ENCODE data around the gene NPRL2. TPM values are rescaled to one million over a fixed set of nuclear protein-coding genes. Genes with fewer than 3 reads are reported as not detected.

The NPRL2 gene
- total RNA-seq, 1 donor from 2014 or later, result 30.4 TPM

- peaks cover 18% of the 10 kb centered on the region for H3K4me1 Mint-ChIP-seq (ENCODE audit: low read depth, unreplicated experiment)
- TF ChIP-seq, protein P1, sequence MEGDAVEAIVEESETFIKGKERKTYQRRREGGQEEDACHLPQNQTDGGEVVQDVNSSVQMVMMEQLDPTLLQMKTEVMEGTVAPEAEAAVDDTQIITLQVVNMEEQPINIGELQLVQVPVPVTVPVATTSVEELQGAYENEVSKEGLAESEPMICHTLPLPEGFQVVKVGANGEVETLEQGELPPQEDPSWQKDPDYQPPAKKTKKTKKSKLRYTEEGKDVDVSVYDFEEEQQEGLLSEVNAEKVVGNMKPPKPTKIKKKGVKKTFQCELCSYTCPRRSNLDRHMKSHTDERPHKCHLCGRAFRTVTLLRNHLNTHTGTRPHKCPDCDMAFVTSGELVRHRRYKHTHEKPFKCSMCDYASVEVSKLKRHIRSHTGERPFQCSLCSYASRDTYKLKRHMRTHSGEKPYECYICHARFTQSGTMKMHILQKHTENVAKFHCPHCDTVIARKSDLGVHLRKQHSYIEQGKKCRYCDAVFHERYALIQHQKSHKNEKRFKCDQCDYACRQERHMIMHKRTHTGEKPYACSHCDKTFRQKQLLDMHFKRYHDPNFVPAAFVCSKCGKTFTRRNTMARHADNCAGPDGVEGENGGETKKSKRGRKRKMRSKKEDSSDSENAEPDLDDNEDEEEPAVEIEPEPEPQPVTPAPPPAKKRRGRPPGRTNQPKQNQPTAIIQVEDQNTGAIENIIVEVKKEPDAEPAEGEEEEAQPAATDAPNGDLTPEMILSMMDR (IDR thresholded peaks at IDR 0.05; ENCODE audit: partially characterized antibody, unreplicated experiment), result no peak
- no peaks in the 10 kb centered on the region for H3K36me3 Mint-ChIP-seq (ENCODE audit: unreplicated experiment)
- H3K9me3 Mint-ChIP-seq (ENCODE audit: unreplicated experiment), result peaks cover 6% of the 10 kb centered on the region
- H3K27ac Mint-ChIP-seq (ENCODE audit: unreplicated experiment), result no peak overlapping the region
- H3K4me3 Mint-ChIP-seq (ENCODE audit: unreplicated experiment), result peak overlapping the region; percentile 38
- DNase-seq, result no peak
- H3K27me3 Mint-ChIP-seq (ENCODE audit: unreplicated experiment), result peaks cover 8% of the 10 kb centered on the region
Measured at GRCh38 chr3:50323092-50323600, 27.4 kb downstream of the NPRL2 start.

DNA sequence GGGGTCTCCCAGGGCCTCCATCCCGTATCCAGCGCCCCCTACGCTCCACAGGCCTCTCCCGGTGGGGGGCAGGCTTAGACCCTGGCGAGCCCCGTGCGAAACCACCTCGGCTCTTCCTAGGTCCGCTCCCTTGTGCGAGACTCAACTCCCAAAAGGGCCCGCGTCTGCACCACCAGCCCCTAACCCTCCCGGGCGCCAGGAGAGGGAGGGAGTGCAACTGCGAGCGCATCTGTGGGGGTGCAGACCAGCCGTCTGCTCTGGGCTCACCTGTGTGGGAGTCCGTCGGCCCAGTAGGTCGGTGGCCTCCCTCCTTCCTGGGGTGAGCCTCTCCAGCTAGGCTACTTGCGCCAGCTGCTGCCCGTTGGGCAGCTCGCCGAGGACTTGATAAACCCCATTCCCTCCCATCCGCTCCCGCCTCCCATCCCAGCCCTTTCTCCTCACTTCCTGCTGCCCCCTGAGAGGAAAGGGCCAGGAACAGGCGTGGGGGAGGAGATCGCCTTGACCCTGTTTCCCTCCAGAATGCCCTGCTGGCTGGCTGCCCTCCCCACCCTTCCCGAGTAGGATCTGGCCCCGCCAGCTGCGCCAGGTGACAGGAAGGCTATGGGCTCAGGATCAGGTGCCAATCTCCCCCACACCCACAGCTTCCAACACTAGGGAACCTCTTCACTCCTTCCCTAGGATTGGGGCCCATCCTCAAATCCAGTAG, 28.0 kb downstream of the NPRL2 start, which contains the start of gene HYAL2:
HYAL2 (minus strand) TSS at position 360 of the 706 bp plus-strand sequence. CDS start 2,256 bp downstream, outside the sequence.
- no peak for DNase-seq
- H3K36me3 Mint-ChIP-seq (ENCODE audit: unreplicated experiment), result no peaks in the 10 kb centered on the region
- H3K9me3 Mint-ChIP-seq (ENCODE audit: unreplicated experiment), result peaks cover 6% of the 10 kb centered on the region
- peaks cover 18% of the 10 kb centered on the region for H3K4me1 Mint-ChIP-seq (ENCODE audit: low read depth, unreplicated experiment)
- TF ChIP-seq, protein P1 (IDR thresholded peaks at IDR 0.05; ENCODE audit: partially characterized antibody, unreplicated experiment), result no peak
- H3K27me3 Mint-ChIP-seq (ENCODE audit: unreplicated experiment), result peaks cover 8% of the 10 kb centered on the region
- H3K27ac Mint-ChIP-seq (ENCODE audit: unreplicated experiment), result peak within 1 kb of the TSS; percentile 95
- peak within 1 kb of the TSS; percentile 82 for H3K4me3 Mint-ChIP-seq (ENCODE audit: unreplicated experiment)

DNA sequence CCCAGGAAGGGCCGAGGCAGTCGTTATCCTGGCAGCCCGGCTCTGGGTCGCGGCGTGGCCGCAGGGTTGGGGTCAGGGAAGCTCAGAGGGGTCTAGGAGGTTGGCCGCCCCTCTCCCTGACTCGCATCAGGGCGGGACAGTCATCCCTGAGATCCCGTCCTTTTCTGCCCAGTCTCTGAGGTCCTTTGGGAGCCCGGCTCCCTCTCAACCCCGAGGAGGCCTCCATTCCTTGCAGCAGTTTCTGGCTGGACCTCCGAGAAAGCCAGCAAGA, 28.5 kb downstream of the NPRL2 start:
- Mint-ChIP-seq H3K9me3 (ENCODE audit: unreplicated experiment) (peaks cover 6% of the 10 kb centered on the region), H3K4me3 (ENCODE audit: unreplicated experiment) (peak overlapping the region; percentile 34), H3K4me1 (ENCODE audit: low read depth, unreplicated experiment) (peaks cover 16% of the 10 kb centered on the region), H3K36me3 (ENCODE audit: unreplicated experiment) (no peaks in the 10 kb centered on the region), H3K27me3 (ENCODE audit: unreplicated experiment) (peaks cover 8% of the 10 kb centered on the region), H3K27ac (ENCODE audit: unreplicated experiment) (peak overlapping the region; percentile 95)
- TF ChIP-seq, protein P1 (IDR thresholded peaks at IDR 0.05; ENCODE audit: partially characterized antibody, unreplicated experiment), result no peak
- DNase-seq, result no peak

DNA sequence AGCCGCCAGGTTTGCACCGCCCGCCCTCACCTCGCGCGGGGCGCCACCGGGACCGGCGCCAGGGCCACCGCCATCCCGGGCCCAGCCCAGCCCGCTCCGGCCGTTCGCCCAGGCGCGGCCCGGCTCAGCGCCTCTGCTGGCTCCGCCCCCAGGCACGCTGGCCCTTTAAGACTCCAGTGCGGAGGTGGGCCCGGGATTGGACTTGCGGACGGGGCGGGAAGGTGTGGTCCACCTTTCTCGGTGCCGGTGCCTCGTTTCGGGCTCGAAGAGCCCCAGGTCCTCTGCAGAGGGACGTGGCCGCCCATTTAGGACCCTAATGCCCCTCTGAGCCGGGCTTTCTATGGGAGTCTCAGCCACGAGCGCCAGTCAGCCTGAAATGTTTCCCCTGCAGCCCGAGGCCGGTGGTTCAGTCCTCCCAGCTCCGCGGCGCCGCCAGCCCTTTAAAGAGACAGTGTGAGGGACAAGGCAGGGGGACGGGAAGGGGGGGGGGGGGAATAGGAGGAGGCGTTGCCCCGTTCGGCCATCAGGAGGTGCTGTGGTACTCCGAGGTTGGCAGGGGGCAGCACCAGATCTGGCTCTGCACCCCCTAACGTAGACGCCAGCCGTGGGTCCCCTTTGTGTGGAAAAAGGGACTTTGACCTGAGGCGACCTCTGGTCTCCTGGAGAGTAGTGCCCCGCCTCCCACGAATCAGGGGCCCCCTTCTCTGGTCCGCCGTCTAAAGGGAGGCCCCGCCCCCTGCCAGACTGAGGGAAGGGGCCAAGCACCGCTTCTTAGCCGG, 29.1 kb downstream of the NPRL2 start:
- H3K36me3 Mint-ChIP-seq (ENCODE audit: unreplicated experiment), result no peaks in the 10 kb centered on the region
- H3K9me3 Mint-ChIP-seq (ENCODE audit: unreplicated experiment), result peaks cover 6% of the 10 kb centered on the region
- H3K4me3 Mint-ChIP-seq (ENCODE audit: unreplicated experiment), result peak overlapping the region; percentile 82
- TF ChIP-seq, protein P1 (IDR thresholded peaks at IDR 0.05; ENCODE audit: partially characterized antibody, unreplicated experiment), result peak; percentile 70
- DNase-seq, result peak; percentile 89
- peak overlapping the region; percentile 95 for H3K27ac Mint-ChIP-seq (ENCODE audit: unreplicated experiment)
- H3K4me1 Mint-ChIP-seq (ENCODE audit: low read depth, unreplicated experiment), result peaks cover 16% of the 10 kb centered on the region
- peaks cover 8% of the 10 kb centered on the region for H3K27me3 Mint-ChIP-seq (ENCODE audit: unreplicated experiment)
